Epithelial cell of umbilical artery (primary cell): ENCODE results near the gene APOA5. TPM values are rescaled to one million over a fixed set of nuclear protein-coding genes. Genes with fewer than 3 reads are reported as not detected.

Experiments used
- total RNA-seq: library from RNA; depleted of rRNA; stranded (reverse); fragments of >200 nt; gene quantifications from 2 replicates; pipeline ENCODE4 v1.2.3, GENCODE V29; 2014

The APOA5 gene, protein sequence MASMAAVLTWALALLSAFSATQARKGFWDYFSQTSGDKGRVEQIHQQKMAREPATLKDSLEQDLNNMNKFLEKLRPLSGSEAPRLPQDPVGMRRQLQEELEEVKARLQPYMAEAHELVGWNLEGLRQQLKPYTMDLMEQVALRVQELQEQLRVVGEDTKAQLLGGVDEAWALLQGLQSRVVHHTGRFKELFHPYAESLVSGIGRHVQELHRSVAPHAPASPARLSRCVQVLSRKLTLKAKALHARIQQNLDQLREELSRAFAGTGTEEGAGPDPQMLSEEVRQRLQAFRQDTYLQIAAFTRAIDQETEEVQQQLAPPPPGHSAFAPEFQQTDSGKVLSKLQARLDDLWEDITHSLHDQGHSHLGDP
- not detected in 2 replicates for total RNA-seq

GRCh38 chr11:116791813-116792143 lies at the start of gene APOA5:
TSS of gene APOA5 (minus strand) at chr11:116791879. CDS start at chr11:116791860, 19 bp downstream.

GRCh38 chr11:116837231-116838091 lies 45.8 kb upstream of the APOA5 start, which contains the start of gene APOA1:
TSS of gene APOA1 (minus strand) at chr11:116837622. CDS start at chr11:116837387, 235 bp downstream.

GRCh38 chr11:116829525-116830183 lies 38.0 kb upstream of the APOA5 start, which contains the start of gene APOC3:
TSS of gene APOC3 (plus strand) at chr11:116829907. CDS start at chr11:116830583, 676 bp downstream.

GRCh38 chr11:116823031-116823843 lies 31.6 kb upstream of the APOA5 start, which contains the start of gene APOA4:
TSS of gene APOA4 (minus strand) at chr11:116823304. CDS start at chr11:116823191, 113 bp downstream.

DNA sequence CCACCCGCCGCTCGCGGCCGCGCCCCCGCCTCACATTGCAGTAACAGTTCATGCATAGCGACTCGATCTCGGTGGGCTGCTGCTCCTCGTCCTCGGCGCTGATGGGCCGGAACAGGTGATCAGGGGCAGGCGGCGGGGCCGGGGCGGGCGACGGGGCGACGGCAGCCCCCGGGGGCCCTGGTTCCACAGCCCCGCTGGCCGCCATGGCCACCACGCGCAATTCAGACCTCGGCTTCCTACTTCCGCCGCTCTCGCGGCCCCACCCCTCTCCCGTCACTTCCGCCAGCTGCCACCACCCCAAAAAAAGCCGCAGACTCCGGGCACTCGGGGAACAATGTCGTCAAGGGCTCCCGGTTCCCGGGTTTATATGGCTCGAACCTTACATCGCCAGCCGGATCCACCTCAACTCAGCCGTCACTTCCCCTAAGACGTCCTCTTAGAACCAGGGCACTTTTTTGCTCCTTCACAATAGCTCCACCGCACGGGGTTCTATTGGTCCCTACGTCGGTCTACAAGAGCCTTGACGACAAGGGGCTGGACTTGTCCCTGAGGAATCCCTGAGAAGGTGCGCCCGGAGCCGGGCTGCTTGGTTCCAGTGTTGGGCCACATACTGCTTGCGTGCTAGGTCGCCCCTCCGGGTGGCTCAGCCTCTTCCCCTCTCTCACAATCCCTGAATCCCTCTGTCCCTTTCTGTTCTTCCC lies 3.7 kb downstream of the APOA5 start, which contains the start of gene ZPR1:
ZPR1 (minus strand) TSS at position 238 of the 701 bp plus-strand sequence; CDS start at position 205, 33 bp downstream.

GRCh38 chr11:116772443-116773202 lies 19.1 kb downstream of the APOA5 start, which contains the start of gene BUD13:
TSS of gene BUD13 (minus strand) at chr11:116772987. CDS start at chr11:116772964, 23 bp downstream.

Other genes starting within 250 kb of the APOA5 start
- 17.5 and 22.3 TPM in 2 replicates for gene BUD13, start 18.9 kb downstream of the APOA5 start, total RNA-seq
- 44.8 and 45.8 TPM in 2 replicates for gene ZPR1, start 3.9 kb downstream of the APOA5 start, total RNA-seq
- gene APOA4, start 31.4 kb upstream of the APOA5 start, total RNA-seq = not detected in 2 replicates
- not detected in 2 replicates for gene APOC3, start 38.0 kb upstream of the APOA5 start, total RNA-seq
- not detected in 2 replicates for gene APOA1, start 45.7 kb upstream of the APOA5 start, total RNA-seq